OCI-LY7 (cell line): ENCODE data around the gene FOLR2.

Experiments
- CTCF ChIP-seq: fragments of 200-600 bp; sonication (generic); conservative IDR thresholded peaks from 2 replicates; pipeline ENCODE4 v1.5.1; 2014; ENCODE audit warnings: mild to moderate bottlenecking, antibody characterized with exemption, low read length, moderate library complexity, mixed read lengths
- EZH2phosphoT487 ChIP-seq: fragments of 200-600 bp; sonication (generic); IDR thresholded peaks from 2 replicates; pipeline ENCODE4 v1.6.1; 2018; ENCODE audit warnings: low read depth, borderline replicate concordance, mild to moderate bottlenecking, mixed run types, antibody characterized with exemption, low read length, moderate library complexity, mixed read lengths

- TF ChIP-seq CTCF (no peak), EZH2phosphoT487 (no peak)
Measured at GRCh38 chr11:72247584-72247983, 31.0 kb downstream of the FOLR2 start.
